Stimulated activated CD8-positive, alpha-beta memory T cell treated with anti-CD3 and anti-CD28 coated beads, Interleukin-7, amount 100 ng/mL, for 24 hours (primary cell): ENCODE results near the gene LMLN.
"Not testable (repeated sequence)": the region's sequence is repeated elsewhere in the genome, so short reads cannot be mapped to it uniquely, and the experiment has no call there.

ENCODE experiments used
- DNase-seq: peaks from one replicate; pipeline ENCODE4 v3.0.0-alpha.2; 2020; ENCODE audit warnings: low read depth

LMLN gene

GRCh38 chr3:197956626-197956988 lies 3.4 kb upstream of the LMLN start:
- DNase-seq = no peak

GRCh38 chr3:197957790-197958133 lies 2.3 kb upstream of the LMLN start:
- DNase-seq = no peak

GRCh38 chr3:197958346-197958745 lies 1.7 kb upstream of the LMLN start:
- DNase-seq = no peak

DNA sequence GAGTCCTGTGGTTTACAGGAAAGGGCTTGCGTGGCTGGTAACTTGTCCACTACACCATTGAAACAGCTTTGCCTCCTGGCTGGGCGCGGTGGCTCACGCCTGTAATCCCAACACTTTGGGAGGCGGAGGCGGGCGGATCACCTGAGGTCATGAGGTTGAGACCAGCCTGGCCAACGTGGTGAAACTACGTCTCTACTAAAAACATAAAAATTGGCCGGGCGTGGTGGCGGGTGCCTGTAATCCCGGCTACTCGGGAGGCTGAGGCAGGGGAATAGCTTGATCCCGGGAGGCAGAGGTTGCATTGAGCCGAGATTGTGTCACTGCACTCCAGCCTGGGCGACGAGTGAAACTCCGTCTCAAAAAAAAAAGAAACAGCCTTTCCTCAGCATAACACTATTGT lies 1.2 kb upstream of the LMLN start:
- not testable (repeated sequence) for DNase-seq

- no peak for DNase-seq
Observed at GRCh38 chr3:197959500-197959890, 522 bp upstream of the LMLN start.

- no peak for DNase-seq
Observed at GRCh38 chr3:197960694-197961581, 921 bp downstream of the LMLN start.

DNA sequence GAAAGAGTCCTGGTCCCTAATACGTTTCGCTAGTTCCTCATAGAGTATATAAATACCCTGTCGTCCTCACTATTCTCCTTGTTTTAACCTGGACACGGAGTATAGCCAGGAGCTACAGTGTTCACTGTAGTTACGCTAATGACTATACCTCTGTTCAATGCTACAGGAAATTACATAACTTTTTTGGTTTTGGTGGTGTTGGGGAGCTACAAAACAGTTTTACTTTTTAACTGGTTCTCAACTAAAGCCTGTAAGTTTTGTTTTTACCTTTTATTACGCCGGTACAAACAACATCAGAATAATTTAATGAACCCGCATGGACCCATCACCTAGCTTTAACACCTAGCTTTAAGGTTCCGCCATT lies 1.5 kb downstream of the LMLN start:
- DNase-seq = no peak

- DNase-seq = no peak
Observed at GRCh38 chr3:197963019-197963637, 3.1 kb downstream of the LMLN start.

- DNase-seq = not testable (repeated sequence)
Observed at GRCh38 chr3:197967337-197967989, 7.4 kb downstream of the LMLN start.

DNA sequence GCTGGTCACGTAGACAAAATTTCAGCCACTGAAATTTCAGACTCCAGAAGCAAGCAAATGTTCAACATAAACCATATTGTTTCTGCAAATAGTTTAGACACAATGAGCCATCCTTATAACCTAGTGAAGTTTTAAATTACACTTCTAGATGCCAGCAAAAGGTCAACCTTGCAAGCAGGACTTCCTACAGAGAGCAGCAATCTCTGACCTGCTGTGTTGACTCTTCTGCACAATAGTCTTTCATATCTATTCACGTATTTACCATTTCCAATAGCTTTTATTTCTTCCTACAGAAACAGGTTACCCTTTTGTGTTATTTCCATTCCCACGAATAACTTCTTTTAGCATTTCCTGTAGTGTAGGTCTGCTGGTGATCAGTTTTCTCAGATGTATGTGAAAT lies 10.6 kb downstream of the LMLN start:
- no peak for DNase-seq

- no peak for DNase-seq
Observed at GRCh38 chr3:197974016-197974415, 14.0 kb downstream of the LMLN start.

DNA sequence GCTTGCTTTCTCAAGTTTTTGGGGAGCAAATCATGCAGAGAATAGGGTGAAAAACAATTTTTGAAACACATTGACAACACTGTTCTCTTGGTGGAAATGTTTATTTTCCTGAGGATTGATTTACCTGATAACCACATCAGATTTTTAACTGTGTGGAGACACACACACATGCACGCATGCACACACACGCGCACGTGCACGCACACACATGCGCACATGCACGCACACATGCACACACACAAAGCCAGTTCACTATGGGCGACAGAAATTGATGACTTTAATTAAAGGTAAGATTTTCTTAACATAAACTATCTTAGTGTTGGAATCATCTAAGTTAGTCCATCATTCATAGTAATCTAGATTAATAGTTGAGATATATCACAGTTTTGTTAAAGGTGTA lies 15.3 kb downstream of the LMLN start:
- DNase-seq = no peak

GRCh38 chr3:197983076-197983475 lies 23.1 kb downstream of the LMLN start:
- no peak for DNase-seq

- DNase-seq = no peak
Observed at GRCh38 chr3:197989651-197990050, 29.6 kb downstream of the LMLN start.

- no peak for DNase-seq
Observed at GRCh38 chr3:197994736-197995135, 34.7 kb downstream of the LMLN start.

DNA sequence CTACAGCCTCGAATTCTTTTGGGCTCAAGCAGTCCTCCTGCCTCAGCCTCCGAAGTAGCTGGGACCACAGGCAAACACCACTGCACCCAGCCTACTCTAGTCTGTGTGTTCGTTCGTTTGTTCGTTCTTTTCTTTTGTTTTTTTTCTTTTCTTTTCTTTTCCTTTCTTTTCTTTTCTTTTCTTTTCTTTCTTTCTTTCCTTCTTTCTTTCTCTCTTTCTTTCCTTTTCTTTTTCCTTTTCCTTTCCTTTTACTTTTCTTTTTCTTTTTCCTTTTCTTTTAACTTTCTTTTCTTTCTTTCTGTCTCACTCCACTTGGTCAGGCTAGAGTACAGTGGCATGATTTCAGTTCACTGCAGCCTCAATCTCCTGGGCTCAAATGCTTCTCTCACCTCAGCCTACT lies 36.8 kb downstream of the LMLN start:
- DNase-seq = no peak

DNA sequence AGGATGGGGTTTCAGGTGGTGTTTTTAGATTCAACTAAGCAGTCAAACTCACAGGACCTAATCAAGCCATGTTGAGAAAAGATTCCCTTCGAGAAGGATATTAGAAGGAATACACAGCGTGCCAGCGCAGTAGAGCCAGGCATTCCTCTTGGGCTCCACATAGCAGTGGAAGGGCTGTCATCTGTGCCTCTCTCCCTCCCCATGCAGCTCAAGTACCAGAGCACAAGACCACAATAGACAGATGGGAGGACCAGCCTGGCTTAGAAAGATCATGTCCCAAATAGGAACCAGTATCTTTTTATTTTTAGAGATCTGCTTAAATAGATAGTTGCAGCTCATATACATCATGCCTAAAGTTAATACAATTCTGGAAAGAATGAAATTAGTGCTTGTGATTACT lies 37.9 kb downstream of the LMLN start:
- DNase-seq = no peak

- no peak for DNase-seq
Observed at GRCh38 chr3:198017090-198017489, 57.1 kb downstream of the LMLN start.

DNA sequence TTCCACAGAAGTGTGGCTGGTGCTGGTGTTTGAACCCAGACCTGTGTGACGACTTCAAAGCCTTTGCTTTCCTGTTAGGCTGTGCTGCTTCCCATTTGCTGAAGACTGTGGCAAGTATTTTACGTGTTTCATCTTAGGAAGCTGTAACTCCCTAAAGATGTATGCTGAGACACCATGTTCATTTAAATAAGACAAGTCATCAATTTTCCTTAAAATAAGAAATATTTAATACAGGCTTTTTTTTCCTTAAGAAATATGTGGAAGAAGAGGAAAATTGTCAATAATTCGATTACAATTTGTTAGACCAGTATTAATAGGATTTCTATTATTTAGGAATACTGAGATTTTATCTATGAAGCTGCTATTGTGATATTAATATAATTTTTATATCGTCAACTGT lies 58.4 kb downstream of the LMLN start:
- no peak for DNase-seq

GRCh38 chr3:198019115-198019514 lies 59.1 kb downstream of the LMLN start:
- DNase-seq = no peak

GRCh38 chr3:198021320-198021719 lies 61.3 kb downstream of the LMLN start:
- no peak for DNase-seq

DNA sequence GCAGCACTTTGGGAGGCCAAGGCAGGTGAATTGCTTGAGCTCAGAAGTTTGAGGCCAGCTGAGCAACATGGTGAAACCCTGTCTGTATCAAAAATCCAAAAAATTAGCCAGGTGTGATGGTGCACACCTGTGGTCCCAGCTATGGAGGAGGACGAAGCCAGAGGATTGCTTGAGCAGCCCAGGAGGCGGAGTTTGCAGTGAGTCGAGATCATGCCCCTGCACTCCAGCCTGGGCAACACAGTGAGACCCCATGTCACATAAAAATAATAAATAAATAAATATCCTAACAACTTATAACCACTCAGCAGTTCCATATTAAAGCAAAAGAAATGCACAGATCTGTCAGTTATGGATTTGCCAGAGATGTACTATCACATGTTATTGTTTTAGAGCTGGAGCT lies 62.6 kb downstream of the LMLN start:
- DNase-seq = no peak

DNA sequence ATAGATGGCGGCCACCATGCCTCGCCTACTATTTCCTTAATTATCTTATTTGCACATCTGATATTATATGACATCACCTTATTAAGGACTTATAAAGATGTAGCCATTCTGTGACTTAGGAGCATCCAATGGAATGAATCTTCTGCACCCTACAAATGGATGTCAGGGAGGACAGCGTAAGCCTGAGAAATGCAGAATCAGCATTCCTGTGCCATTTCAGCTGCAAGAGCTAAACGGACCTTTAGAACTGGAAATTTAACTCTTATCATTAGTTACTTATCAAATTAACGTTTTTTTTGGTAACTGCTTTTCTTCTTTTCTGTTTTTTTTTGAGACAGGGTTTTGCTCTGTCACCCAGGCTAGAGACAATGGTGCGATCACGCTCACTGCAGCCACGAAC lies 65.6 kb downstream of the LMLN start:
- no peak for DNase-seq

- DNase-seq = no peak
Observed at GRCh38 chr3:198026620-198027019, 66.6 kb downstream of the LMLN start.
